CD4-positive, alpha-beta T cell treated with Interleukin-1 beta for 1 hour (primary cell): ENCODE data around the gene MAFG.

Source experiments
- DNase-seq, 2 donors: peaks; one replicate each; pipeline ENCODE4 v3.0.0-alpha.2; 2020 to 2022

Gene MAFG

DNA sequence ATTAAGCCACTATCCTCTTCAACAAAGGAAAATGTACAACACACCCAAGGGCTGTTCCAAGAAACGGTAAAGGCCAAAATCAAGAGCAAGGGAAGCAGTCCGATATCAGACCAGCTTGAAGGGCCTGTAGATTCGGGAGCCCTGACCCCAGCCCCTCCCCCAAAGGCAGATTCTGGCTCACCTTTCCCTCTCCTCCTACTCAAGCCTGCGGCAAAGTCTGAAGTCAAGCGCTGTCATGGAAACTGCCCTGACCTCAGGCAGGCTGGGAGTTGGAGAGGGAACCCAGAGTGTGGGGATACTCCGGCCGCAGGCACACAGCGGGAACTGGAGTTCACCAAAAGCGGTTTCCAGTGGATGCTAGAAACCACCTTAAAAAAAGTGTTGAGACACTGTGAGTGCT is 37.9 kb downstream of the MAFG start:
- DNase-seq, result no peak

DNA sequence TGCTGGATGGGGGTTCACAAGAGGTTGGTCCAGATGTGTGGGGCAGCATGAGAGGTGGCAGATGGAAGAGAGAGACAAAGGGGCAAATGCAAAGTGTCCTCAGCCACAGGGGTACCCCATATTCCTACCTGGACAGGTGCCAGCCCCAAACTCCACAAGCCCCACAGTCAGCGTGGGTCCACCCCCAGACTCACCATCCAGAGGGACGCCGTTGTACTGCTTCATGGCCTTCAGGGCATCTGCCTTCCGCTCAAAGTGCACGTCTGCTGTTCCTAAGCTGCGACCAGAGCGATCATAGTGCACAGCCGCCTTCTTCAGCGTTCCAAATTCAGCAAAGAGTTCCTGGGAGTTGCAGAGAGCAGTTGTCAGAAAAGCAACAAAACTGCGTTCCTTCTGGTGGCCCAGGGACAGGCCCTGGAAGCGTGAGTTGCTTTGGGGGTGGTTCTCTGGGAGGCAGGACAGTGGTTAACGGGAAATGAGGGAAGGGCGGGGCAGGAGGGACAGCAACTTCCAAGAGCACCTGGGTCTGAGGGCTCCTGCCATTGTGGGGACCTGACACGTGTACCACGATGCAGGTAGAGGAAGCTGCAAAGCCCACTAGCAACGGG is 38.4 kb downstream of the MAFG start:
- no peak for DNase-seq

- no peak for DNase-seq
These were observed 39.2 kb downstream of the MAFG start for GRCh38 chr17:81888105-81888987.

DNA sequence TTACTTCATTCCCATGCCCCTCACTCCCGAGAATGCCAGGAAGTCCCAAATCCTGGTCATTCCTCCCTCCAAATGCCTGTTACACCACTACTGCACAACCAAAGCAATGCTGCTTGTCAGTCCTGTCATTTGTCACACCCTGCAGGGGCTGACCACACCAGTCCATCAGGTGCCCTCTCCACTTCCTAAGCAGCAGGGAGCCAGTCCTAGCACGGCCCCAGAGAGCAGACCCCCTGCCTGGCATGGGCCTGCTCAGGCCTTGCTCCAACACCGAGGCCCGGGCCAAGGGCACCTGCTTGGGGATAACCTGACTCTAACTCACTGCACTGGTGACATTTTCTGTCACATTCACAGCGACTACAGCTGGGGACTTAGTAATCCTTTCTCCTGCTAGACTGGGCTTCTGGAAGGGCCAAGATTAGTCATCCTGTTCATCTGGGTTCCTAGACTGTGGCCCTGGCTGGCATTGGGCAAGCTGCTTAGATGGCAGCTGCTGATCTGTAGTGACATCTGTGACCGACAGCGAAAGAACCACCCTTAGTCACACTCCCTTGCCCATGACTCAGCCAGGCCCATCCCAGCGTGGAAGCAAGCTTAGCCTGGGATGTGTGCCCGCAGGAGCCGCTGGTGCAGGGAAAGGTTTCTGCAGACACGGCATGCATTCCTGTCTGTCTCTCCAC is 41.5 kb downstream of the MAFG start:
- DNase-seq, result no peak

- DNase-seq, result no peak
These were observed 42.1 kb downstream of the MAFG start for GRCh38 chr17:81885454-81885853.

DNA sequence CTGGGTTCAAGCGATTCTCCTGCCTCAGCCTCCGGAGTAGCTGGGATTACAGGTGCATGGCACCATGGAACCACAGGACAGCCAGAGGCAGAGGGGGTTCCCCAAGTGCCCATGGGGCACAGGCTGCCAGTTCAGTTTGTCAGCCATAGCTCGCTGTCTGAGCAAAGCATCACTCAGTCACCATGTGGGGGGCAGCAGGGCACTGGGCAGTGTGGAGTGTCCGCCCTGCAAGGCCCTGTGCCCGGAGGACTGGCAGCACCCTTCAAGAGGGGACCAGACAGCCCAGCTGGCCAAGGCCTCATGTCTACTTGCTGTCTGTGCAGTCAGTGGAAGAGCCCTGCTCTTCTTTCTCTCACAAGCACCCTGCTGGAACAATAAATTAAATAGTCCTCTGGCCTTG is 42.6 kb downstream of the MAFG start:
- no peak for DNase-seq

DNA sequence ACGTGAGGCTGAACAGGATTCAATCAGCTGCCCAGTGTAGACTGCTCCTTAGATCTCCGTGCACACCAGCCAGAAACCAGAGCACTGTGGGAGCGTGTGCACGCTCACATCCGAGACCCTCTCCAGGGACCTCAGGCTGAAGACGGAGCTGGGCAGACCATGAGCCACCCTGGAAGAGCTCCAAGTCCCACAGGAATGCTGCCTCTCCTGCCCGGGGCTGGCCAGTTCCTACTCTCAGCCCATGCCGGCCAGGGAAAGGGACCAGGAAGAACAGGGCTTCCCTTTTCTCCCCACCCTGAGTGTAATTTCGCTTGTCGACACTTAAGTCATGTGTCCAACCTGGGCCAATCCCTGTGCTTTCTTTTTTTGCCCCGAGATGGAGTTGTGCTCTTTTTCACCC is 43.0 kb downstream of the MAFG start:
- DNase-seq, result no peak

- no peak for DNase-seq
These were observed 48.4 kb downstream of the MAFG start for GRCh38 chr17:81879121-81879520.

DNA sequence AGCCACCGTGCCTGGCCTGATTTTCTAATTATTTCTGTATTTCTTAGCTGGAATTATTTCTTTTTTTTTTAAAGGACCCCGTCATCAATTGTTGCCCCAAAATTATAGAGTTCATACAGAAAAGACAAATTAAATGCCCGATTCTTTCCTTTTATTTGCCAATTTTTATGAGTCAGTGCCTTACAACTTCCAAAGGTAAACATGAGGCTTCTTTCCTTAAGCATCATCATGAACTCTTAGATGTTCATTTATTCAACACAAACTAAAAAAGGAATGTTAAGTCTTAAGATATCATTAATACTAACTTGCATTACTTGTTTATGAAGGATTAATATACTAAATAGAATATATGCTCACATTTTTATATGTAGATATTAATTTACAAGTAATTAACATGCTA is 49.2 kb downstream of the MAFG start:
- DNase-seq, result no peak

- DNase-seq, result no peak
These were observed 50.0 kb downstream of the MAFG start for GRCh38 chr17:81877569-81877968.

- DNase-seq, result peak; percentile 95 to 96
These were observed 55.9 kb downstream of the MAFG start for GRCh38 chr17:81871387-81872230.

GRCh38 chr17:81870981-81871386 is 56.6 kb downstream of the MAFG start, which contains the start of gene ARHGDIA:
ARHGDIA (minus strand) TSS chr17:81871337; CDS start chr17:81869930, 1,407 bp downstream.
- no peak for DNase-seq

GRCh38 chr17:81870131-81870980 is 57.2 kb downstream of the MAFG start:
- DNase-seq, result peak; percentile 45 to 54

DNA sequence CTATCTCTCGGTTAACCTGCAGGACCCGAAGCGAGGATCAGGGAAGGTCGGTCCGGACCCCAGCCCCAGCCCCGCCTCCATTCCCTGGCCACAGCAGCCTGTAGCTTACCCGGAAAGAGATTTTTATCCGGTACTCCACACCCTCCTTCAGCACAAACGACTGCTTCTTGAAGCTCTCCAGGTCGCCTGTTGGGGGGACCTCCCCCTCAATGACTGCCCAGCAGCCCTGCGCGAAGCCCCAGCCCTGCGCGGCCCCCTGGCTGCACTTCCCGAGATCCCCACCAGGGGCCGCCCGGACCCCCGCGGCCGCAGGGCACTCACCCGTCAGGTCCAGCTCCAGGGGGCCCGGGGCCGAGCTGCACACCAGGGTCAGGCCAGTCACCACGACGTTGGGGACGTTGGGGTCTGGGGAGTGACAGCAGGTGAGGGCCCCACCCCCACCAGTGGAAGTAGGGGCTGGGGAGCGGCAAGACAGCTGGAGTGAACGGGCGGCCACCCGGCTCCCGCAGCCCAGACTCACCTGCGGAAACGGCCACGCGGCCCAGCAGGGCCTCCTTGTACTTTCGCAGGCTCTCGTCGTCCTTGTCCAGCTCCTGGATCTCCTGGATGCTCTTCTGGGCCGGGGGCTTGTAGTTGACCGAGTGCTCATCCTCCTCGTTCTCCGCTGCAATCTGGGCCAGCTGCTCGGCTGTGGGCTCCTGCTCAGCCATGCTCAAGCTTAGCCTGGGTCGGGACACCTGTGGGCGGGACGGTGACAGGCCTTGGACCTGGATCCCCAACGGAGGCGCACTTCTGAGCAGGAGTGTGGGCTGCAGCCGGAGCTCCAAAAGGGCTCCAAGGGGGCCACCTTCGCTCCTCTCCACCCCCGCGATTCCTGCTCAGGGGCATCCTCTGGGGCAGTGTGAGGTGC is 58.1 kb downstream of the MAFG start:
- DNase-seq, result peak in 1 of 2 donors; percentile 37

DNA sequence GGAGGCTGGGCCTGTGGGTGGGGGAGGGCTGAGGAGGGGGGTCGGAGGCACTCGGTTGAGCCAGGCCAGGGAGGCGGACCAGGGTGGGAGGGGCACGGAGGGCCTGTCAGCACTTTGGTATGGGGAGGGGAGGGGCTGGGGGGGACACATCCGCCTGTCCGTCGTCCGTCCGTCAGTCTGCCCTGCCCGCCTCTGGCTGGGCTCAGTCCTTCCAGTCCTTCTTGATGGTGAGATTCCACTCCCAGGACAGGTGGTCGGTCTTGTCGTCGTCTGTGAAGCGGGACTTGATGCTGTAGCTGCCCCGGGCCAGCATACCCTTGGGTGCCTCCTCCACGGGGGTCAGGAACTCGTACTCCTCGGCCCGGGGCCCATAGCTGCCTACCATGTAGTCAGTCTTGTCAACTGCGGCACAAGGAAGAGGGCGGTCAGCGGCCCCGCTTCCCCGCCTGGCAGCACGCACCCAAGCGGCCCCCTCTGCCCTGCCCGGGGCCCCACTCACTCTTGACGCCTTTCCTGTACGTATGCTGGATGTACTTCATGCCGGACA is 58.8 kb downstream of the MAFG start:
- DNase-seq, result no peak
